Endothelial cell of umbilical vein (primary cell): Measurements from ENCODE around the gene ANO7. TPM values are rescaled to one million over a fixed set of nuclear protein-coding genes. Genes with fewer than 3 reads are reported as not detected.

Experiments used
- BruUV-seq: library from RNA; stranded (reverse); fragments of 400-500 nt; replicated peaks from 2 replicates; lab custom pipeline; 2021; lab: Mats Ljungman, UMichigan
- CTCF ChIA-PET: fragments of 300-600, 350-600 bp; sonication (Branson Sonifier 250); formaldehyde crosslinking; loops from one replicate; lab custom pipeline; 2021; ENCODE audit warnings: antibody characterized with exemption, inconsistent platforms; lab: Charles Lee
- POLR2A ChIA-PET: fragments of 300-600, 350-600 bp; sonication (Branson Sonifier 250); formaldehyde crosslinking; loops from one replicate; lab custom pipeline; 2021; ENCODE audit warnings: antibody characterized with exemption, inconsistent platforms; lab: Charles Lee
- DNase-seq: peaks from one replicate; pipeline ENCODE4 v3.0.0-alpha.2; 2011; ENCODE audit warnings: low read depth, low spot score
- FAIRE-seq: peaks from 2 replicates; lab custom pipeline; 2011; peaks lifted over from hg19 to GRCh38; lab: Jason Lieb, UNC
- H2AFZ ChIP-seq: 2 replicates; pipeline ENCODE4 v1.6.0; 2012; ENCODE audit warnings: low read depth, low read length, control low read depth, inconsistent platforms
- H3K27ac ChIP-seq: 2 replicates; pipeline ENCODE4 v1.5.1; 2011; ENCODE audit warnings: low read depth, mild to moderate bottlenecking, control low read depth, low read length, moderate library complexity; ENCODE audit not compliant: insufficient read depth
- H3K27me3 ChIP-seq, 2 experiments: 2 replicates each; pipeline versions ENCODE4 v1.6.0 to v1.6.1; 2011; ENCODE audit warnings: low read length in 2 of 2, mixed read lengths in 1 of 2; ENCODE audit not compliant: control insufficient read depth in 2 of 2, insufficient read depth in 2 of 2
- H3K36me3 ChIP-seq, 2 experiments: 2 replicates in 1 of 2; 3 replicates in 1 of 2; pipeline ENCODE4 v1.5.1; 2011; ENCODE audit warnings: low read length in 2 of 2, mild to moderate bottlenecking in 1 of 2, moderate library complexity in 1 of 2; ENCODE audit not compliant: control insufficient read depth in 2 of 2, insufficient read depth in 2 of 2; ENCODE audit errors: extremely low read depth in 1 of 2
- H3K4me1 ChIP-seq: 3 replicates; pipeline ENCODE4 v1.5.1; 2011; ENCODE audit warnings: mild to moderate bottlenecking, low read length; ENCODE audit not compliant: control insufficient read depth, insufficient read depth; ENCODE audit errors: extremely low read depth
- H3K4me2 ChIP-seq: 2 replicates; pipeline ENCODE4 v1.6.1; 2011; ENCODE audit warnings: low read length, control low read depth, mixed read lengths; ENCODE audit not compliant: insufficient read depth
- H3K4me3 ChIP-seq, 3 experiments: fragments of 200-600 bp in 1 of 3; sonication (generic), shearing (Covaris generic) in 1 of 3; replicated peaks in 1 of 3; 2 replicates each; pipeline ENCODE4 v1.5.1; 2011 to 2016; ENCODE audit warnings: control low read depth in 3 of 3, low read length in 3 of 3, mild to moderate bottlenecking in 2 of 3, inconsistent platforms in 1 of 3, low read depth in 1 of 3, moderate library complexity in 1 of 3; ENCODE audit not compliant: insufficient read depth in 1 of 3
- H3K79me2 ChIP-seq: 2 replicates; pipeline ENCODE4 v1.6.0; 2012; ENCODE audit warnings: low read length, inconsistent platforms; ENCODE audit not compliant: control insufficient read depth, insufficient read depth
- H3K9ac ChIP-seq: replicated peaks from 2 replicates; pipeline ENCODE3; 2011; ENCODE audit warnings: low read length, control low read depth; ENCODE audit not compliant: insufficient read depth; ENCODE audit errors: extremely low read depth
- H3K9me1 ChIP-seq: replicated peaks from 3 replicates; pipeline ENCODE4 v1.6.0; 2011; ENCODE audit warnings: mild to moderate bottlenecking, low read length; ENCODE audit not compliant: control insufficient read depth, insufficient read depth; ENCODE audit errors: extremely low read depth
- H3K9me3 ChIP-seq: replicated peaks from 2 replicates; pipeline ENCODE4 v1.5.1; 2012; ENCODE audit warnings: low read length, inconsistent platforms; ENCODE audit not compliant: control insufficient read depth, insufficient read depth
- H4K20me1 ChIP-seq: replicated peaks from 2 replicates; pipeline ENCODE3; 2011; ENCODE audit warnings: mild to moderate bottlenecking, low read length; ENCODE audit not compliant: control insufficient read depth, insufficient read depth; ENCODE audit errors: extremely low read depth
- FOS ChIP-seq: IDR thresholded peaks from 2 replicates; pipeline ENCODE4 v1.6.1; 2011; ENCODE audit warnings: mild to moderate bottlenecking, low read length, moderate library complexity, borderline replicate concordance; ENCODE audit not compliant: insufficient read depth
- GATA2 ChIP-seq: IDR thresholded peaks from 2 replicates; pipeline ENCODE4 v1.7.0; 2011; ENCODE audit warnings: low read depth, mild to moderate bottlenecking, moderate library complexity, mixed read lengths, low read length; ENCODE audit not compliant: insufficient read length, insufficient read depth
- JUN ChIP-seq: IDR thresholded peaks from 2 replicates; pipeline ENCODE4 v1.6.1; 2011; ENCODE audit warnings: borderline replicate concordance, low read depth; ENCODE audit not compliant: insufficient read length, insufficient read depth
- MYC ChIP-seq: IDR thresholded peaks from one replicate; pipeline ENCODE4 v1.6.1; 2011; ENCODE audit warnings: mild to moderate bottlenecking, low read depth, low read length
- POLR2A ChIP-seq: IDR thresholded peaks from 2 replicates; pipeline ENCODE4 v1.6.1; 2012; ENCODE audit warnings: low read depth, mild to moderate bottlenecking, control low read depth, low read length
- dilution Hi-C: fragments of 300-500 bp; cut with MboI; formaldehyde crosslinking; loops from one replicate; pipeline ENCODE4 v1.15.0; 2019; ENCODE audit warnings: low sequenced_read_pairs; ENCODE audit not compliant: extremely low pct_ligation_motif_present
- intact Hi-C: fragments of 100-400 bp; cut with micrococcal nuclease; formaldehyde crosslinking; loops from one replicate; pipeline ENCODE4 v1.10.0; 2022
- polyA plus RNA-seq, 4 experiments: library from polyadenylated mRNA; depleted of rRNA in 3 of 4; stranded (reverse) in 3 of 4; unstranded in 1 of 4; fragments of >200 nt; gene quantifications; 2 replicates each; pipeline versions ENCODE4 v1.2.1 to v1.2.3, GENCODE V29; 2011 to 2012; ENCODE audit warnings: missing spikeins in 1 of 4
- total RNA-seq: library from RNA; stranded (reverse); gene quantifications from 2 replicates; pipeline ENCODE4 v1.2.3, GENCODE V29; 2021
- TF ChIP-seq, protein P1 (sequence below), 2 donors: IDR thresholded peaks; 1 replicate in 1 of 2; 2 replicates in 1 of 2; pipeline ENCODE4 v1.5.1; 2011; ENCODE audit warnings: low read length in 2 of 2, mild to moderate bottlenecking in 2 of 2, moderate library complexity in 2 of 2, control low read depth in 1 of 2, inconsistent platforms in 1 of 2, low read depth in 1 of 2; ENCODE audit not compliant: insufficient read depth in 1 of 2; ENCODE audit errors: extremely low read depth in 1 of 2

Gene ANO7
- total and polyA plus RNA-seq, 2 donors (not counting 3 experiments of a cell fraction or from before 2014, with no cell fraction given) = 0.81 to 2.5 TPM

DNA sequence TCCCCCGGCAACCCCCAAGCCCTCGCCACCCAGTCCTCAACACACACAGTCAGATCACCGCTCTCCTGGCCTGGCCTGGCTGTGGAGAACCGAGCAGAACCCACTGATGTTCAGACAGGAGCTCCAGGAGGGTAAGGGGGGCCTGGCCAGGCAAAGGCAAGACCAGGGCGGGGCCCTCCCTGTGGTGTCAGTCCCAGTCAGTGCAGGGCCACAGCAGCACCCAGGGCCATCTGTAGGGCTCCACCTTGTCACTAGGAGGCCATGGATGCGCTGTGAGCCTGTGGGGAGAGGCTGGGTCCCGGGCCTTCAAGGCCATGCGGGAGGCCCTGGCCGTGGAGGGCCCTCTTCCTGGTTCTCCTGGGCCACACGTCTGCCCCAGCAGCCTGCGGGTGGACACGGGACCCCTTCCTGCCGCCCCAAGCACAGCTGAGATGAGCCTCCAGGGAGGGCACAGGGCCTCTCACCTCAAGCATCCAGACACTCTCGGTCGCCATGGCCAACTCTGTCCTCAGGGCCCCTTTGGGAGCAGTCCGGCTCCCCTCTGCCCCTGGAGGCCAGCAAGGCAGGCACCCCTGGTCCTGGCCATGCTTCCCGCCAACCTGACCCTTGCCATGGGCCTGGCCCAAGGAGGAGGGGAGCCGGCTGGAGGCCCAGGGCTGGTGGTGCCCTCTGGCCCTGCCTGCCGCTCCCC is 2.0 kb downstream of the ANO7 start:
- no peaks in the 10 kb centered on the region for H3K9me1 ChIP-seq
- dilution Hi-C loops = no loop called here
- no peak for TF ChIP-seq MYC
- TF ChIP-seq, protein P1, sequence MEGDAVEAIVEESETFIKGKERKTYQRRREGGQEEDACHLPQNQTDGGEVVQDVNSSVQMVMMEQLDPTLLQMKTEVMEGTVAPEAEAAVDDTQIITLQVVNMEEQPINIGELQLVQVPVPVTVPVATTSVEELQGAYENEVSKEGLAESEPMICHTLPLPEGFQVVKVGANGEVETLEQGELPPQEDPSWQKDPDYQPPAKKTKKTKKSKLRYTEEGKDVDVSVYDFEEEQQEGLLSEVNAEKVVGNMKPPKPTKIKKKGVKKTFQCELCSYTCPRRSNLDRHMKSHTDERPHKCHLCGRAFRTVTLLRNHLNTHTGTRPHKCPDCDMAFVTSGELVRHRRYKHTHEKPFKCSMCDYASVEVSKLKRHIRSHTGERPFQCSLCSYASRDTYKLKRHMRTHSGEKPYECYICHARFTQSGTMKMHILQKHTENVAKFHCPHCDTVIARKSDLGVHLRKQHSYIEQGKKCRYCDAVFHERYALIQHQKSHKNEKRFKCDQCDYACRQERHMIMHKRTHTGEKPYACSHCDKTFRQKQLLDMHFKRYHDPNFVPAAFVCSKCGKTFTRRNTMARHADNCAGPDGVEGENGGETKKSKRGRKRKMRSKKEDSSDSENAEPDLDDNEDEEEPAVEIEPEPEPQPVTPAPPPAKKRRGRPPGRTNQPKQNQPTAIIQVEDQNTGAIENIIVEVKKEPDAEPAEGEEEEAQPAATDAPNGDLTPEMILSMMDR (IDR thresholded peaks at IDR 0.05; ENCODE audit: extremely low read depth in 1 of 2, insufficient read depth in 1 of 2, low read depth in 1 of 2, low read length in 2 of 2) = no peak
- no peak for TF ChIP-seq GATA2
- no peak for TF ChIP-seq POLR2A
- TF ChIP-seq JUN = no peak
- TF ChIP-seq FOS = no peak
- CTCF ChIA-PET = interaction anchor here (0.9 kb wide), 1 partner anchor 207 kb away, joined by 3 read pairs; no protein-coding TSS in a partner anchor
- H3K9ac ChIP-seq = no peak overlapping the region
- no peaks in the 10 kb centered on the region for H3K4me1 ChIP-seq
- no peak overlapping the region for H3K27ac ChIP-seq
- DNase-seq (no peak), FAIRE-seq (no peak)
- no peaks in the 10 kb centered on the region for H4K20me1 ChIP-seq
- H3K27me3 ChIP-seq = no peaks in the 10 kb centered on the region
- H2AFZ ChIP-seq = no peak overlapping the region
- BruUV-seq = no TSS peak
- no peaks in the 10 kb centered on the region for H3K36me3 ChIP-seq
- no peaks in the 10 kb centered on the region for H3K79me2 ChIP-seq
- POLR2A ChIA-PET = no interaction called here
- H3K4me2 ChIP-seq = no peak overlapping the region
- no peak overlapping the region for H3K4me3 ChIP-seq
- intact Hi-C loops = no loop called here
- no peaks in the 10 kb centered on the region for H3K9me3 ChIP-seq
